GM12873 (cell line): ENCODE results near the gene VSTM2L.

Experiments used
- CTCF ChIP-seq: IDR thresholded peaks from 2 replicates; pipeline ENCODE4 v1.5.1; 2012; ENCODE audit warnings: low read depth, mild to moderate bottlenecking, moderate library complexity, low read length, control low read depth; ENCODE audit not compliant: insufficient read depth; ENCODE audit errors: missing control alignments

VSTM2L gene

GRCh38 chr20:37902504-37903313 lies at the start of gene VSTM2L:
Gene VSTM2L (plus strand): TSS chr20:37903127. CDS start chr20:37903351, 224 bp downstream.
- no peak for TF ChIP-seq CTCF

- TF ChIP-seq CTCF, result no peak
Observed at GRCh38 chr20:37853823-37854375, 49.0 kb upstream of the VSTM2L start.

- no peak for TF ChIP-seq CTCF
Observed at GRCh38 chr20:37856932-37857660, 45.8 kb upstream of the VSTM2L start.

GRCh38 chr20:37859406-37860171 lies 43.3 kb upstream of the VSTM2L start:
- no peak for TF ChIP-seq CTCF

- TF ChIP-seq CTCF, result no peak
Observed at GRCh38 chr20:37863289-37863688, 39.6 kb upstream of the VSTM2L start.

DNA sequence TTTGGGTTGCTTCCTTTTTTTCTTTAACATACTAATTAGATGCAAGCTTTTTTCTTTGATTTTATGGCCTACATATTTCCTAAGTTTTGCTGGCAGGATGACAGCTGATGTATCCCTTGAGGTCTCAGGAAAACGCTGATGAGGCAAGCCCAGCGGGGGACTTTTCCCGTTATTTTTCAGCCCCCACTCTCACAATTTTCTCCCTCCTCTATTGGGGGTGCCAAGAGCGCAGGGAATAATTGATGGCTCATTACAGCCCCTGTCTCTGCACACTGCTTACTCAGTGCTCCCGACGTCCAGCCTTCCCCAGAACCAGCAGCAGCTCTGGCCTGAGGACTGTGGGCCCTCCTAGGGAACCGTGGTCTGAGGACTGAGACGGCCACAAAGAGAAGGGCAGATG lies 38.6 kb upstream of the VSTM2L start:
- no peak for TF ChIP-seq CTCF
